GM06990 (cell line): ENCODE data around the gene SLC43A2.

Experiments used
- DNase-seq: peaks from one replicate; pipeline ENCODE4 v3.0.0-alpha.2; 2011; ENCODE audit not compliant: insufficient read length; ENCODE audit errors: extremely low read depth
- H3K27me3 ChIP-seq: replicated peaks from 2 replicates; pipeline ENCODE4 v1.6.0; 2011; ENCODE audit warnings: low read length; ENCODE audit not compliant: control insufficient read depth, insufficient read depth
- H3K36me3 ChIP-seq: 2 replicates; pipeline ENCODE4 v1.5.1; 2011; ENCODE audit warnings: low read length; ENCODE audit not compliant: control insufficient read depth, insufficient read depth
- H3K4me3 ChIP-seq: replicated peaks from 2 replicates; pipeline ENCODE4 v1.5.1; 2011; ENCODE audit warnings: low read depth, mild to moderate bottlenecking, control low read depth, low read length
- CTCF ChIP-seq: IDR thresholded peaks from 2 replicates; pipeline ENCODE4 v1.5.1; 2011; ENCODE audit warnings: low read length, control low read depth, mild to moderate bottlenecking, inconsistent platforms; ENCODE audit not compliant: insufficient read depth, poor library complexity, severe bottlenecking

SLC43A2 gene

GRCh38 chr17:1634841-1635650, 6.4 kb upstream of the SLC43A2 start:
- TF ChIP-seq CTCF: no peak
- no peak for DNase-seq
- no peaks in the 10 kb centered on the region for H3K27me3 ChIP-seq
- no peaks in the 10 kb centered on the region for H3K36me3 ChIP-seq
- no peak overlapping the region for H3K4me3 ChIP-seq

- TF ChIP-seq CTCF: no peak
Measured at GRCh38 chr17:1630662-1631061, 2.0 kb upstream of the SLC43A2 start.

GRCh38 chr17:1629504-1630310, 1.1 kb upstream of the SLC43A2 start:
- peak; percentile 88 for TF ChIP-seq CTCF
- Histone ChIP-seq H3K27me3 (no peaks in the 10 kb centered on the region), H3K4me3 (peak overlapping the region; percentile 84), H3K36me3 (no peaks in the 10 kb centered on the region; the same call in 1 of the 2 replicates)
- DNase-seq: peak; percentile 74

More at GRCh38 chr17:1630662-1631061, 2.0 kb upstream of the SLC43A2 start:
- no peak for DNase-seq
- H3K36me3 ChIP-seq: no peaks in the 10 kb centered on the region
- no peaks in the 10 kb centered on the region for H3K27me3 ChIP-seq
- no peak overlapping the region for H3K4me3 ChIP-seq

GRCh38 chr17:1628856-1629503, 346 bp upstream of the SLC43A2 start:
- peak overlapping the region; percentile 84 for H3K4me3 ChIP-seq
- no peaks in the 10 kb centered on the region for H3K27me3 ChIP-seq

More at GRCh38 chr17:1628856-1629503, 346 bp upstream of the SLC43A2 start:
- peak; percentile 94 for DNase-seq
- no peak for TF ChIP-seq CTCF
- no peaks in the 10 kb centered on the region; the same call in 1 of the 2 replicates for H3K36me3 ChIP-seq
